Neural progenitor cell (in vitro differentiated cells): ENCODE results near the gene APOBEC3A. TPM values are rescaled to one million over a fixed set of nuclear protein-coding genes. Genes with fewer than 3 reads are reported as not detected.

ENCODE experiments used
- DNase-seq: peaks from one replicate; pipeline ENCODE4 v3.0.0-alpha.2; 2016; ENCODE audit warnings: low spot score
- H2AFZ ChIP-seq: fragments of 200-600 bp; sonication (generic); replicated peaks from 2 replicates; pipeline ENCODE4 v1.6.1; 2016; ENCODE audit warnings: antibody characterized with exemption
- H3F3A ChIP-seq: fragments of 200-600 bp; sonication (generic); 2 replicates; pipeline ENCODE4 v1.6.1; 2016; ENCODE audit warnings: antibody characterized with exemption, low read depth
- H3K27ac ChIP-seq: fragments of 200-600 bp; sonication (generic); 2 replicates; pipeline ENCODE4 v1.5.1; 2016; ENCODE audit warnings: mild to moderate bottlenecking
- H3K27me3 ChIP-seq: fragments of 200-600 bp; sonication (generic); 2 replicates; pipeline ENCODE4 v1.6.1; 2016; ENCODE audit warnings: mild to moderate bottlenecking, moderate library complexity
- H3K36me3 ChIP-seq: fragments of 200-600 bp; sonication (generic); 2 replicates; pipeline ENCODE4 v1.5.1; 2016
- H3K4me1 ChIP-seq: fragments of 200-600 bp; sonication (generic); 2 replicates; pipeline ENCODE4 v1.6.1; 2016; ENCODE audit warnings: mixed run types
- H3K4me2 ChIP-seq: fragments of 200-600 bp; sonication (generic); 2 replicates; pipeline ENCODE4 v1.6.1; 2016
- H3K4me3 ChIP-seq: fragments of 200-600 bp; sonication (generic); 2 replicates; pipeline ENCODE4 v1.5.1; 2016
- H3K79me2 ChIP-seq: fragments of 200-600 bp; sonication (generic); 2 replicates; pipeline ENCODE4 v1.6.1; 2016; ENCODE audit warnings: low read depth
- H3K9ac ChIP-seq: fragments of 200-600 bp; sonication (generic); 2 replicates; pipeline ENCODE4 v1.6.1; 2016
- H3K9me3 ChIP-seq: fragments of 200-600 bp; sonication (generic); 2 replicates; pipeline ENCODE4 v1.5.1; 2016; ENCODE audit warnings: low read depth
- H4K20me1 ChIP-seq: fragments of 200-600 bp; sonication (generic); 2 replicates; pipeline ENCODE4 v1.6.1; 2016; ENCODE audit warnings: low read depth
- H3K27ac Mint-ChIP-seq: 3 replicates; pipeline ENCODE4 v1.8.0; 2021; ENCODE audit warnings: mixed read lengths
- H3K27me3 Mint-ChIP-seq: 2 replicates; pipeline ENCODE4 v1.8.0; 2022; ENCODE audit warnings: low read depth, mild to moderate bottlenecking, inconsistent platforms, moderate library complexity, mixed read lengths; ENCODE audit not compliant: insufficient read depth
- H3K36me3 Mint-ChIP-seq: 3 replicates; pipeline ENCODE4 v1.8.0; 2021; ENCODE audit warnings: mixed read lengths
- H3K4me1 Mint-ChIP-seq: 3 replicates; pipeline ENCODE4 v1.8.0; 2021; ENCODE audit warnings: mixed read lengths
- H3K4me3 Mint-ChIP-seq: 3 replicates; pipeline ENCODE4 v1.8.0; 2021; ENCODE audit warnings: mild to moderate bottlenecking, moderate library complexity, mixed read lengths
- H3K9me3 Mint-ChIP-seq: 3 replicates; pipeline ENCODE4 v1.8.0; 2020; ENCODE audit warnings: mixed read lengths
- CTCF ChIP-seq: fragments of 200-600 bp; sonication (generic); IDR thresholded peaks from 2 replicates; pipeline ENCODE4 v1.5.1; 2017; ENCODE audit warnings: antibody characterized with exemption, mild to moderate bottlenecking
- EZH2 ChIP-seq: fragments of 200-600 bp; sonication (generic); IDR thresholded peaks from 2 replicates; pipeline ENCODE4 v1.6.1; 2017; ENCODE audit warnings: antibody characterized with exemption, mild to moderate bottlenecking, moderate library complexity
- EZH2phosphoT487 ChIP-seq: fragments of 200-600 bp; sonication (generic); IDR thresholded peaks from 2 replicates; pipeline ENCODE4 v1.6.1; 2017; ENCODE audit warnings: antibody characterized with exemption
- total RNA-seq: library from RNA; depleted of rRNA; stranded (reverse); fragments of >200 nt; gene quantifications from 2 replicates; pipeline ENCODE4 v1.2.3, GENCODE V29; 2015; ENCODE audit warnings: low replicate concordance

The APOBEC3A gene
- total RNA-seq, 1 donor from 2014 or later = not detected

- Histone ChIP-seq H3K27ac (no peak overlapping the region), H3F3A (peaks cover 5% of the 10 kb centered on the region), H3K9ac (no peak overlapping the region), H3K4me2 (peak overlapping the region; percentile 72), H3K36me3 (no peaks in the 10 kb centered on the region), H3K79me2 (no peaks in the 10 kb centered on the region), H3K4me1 (no peaks in the 10 kb centered on the region), H3K4me3 (peak overlapping the region; percentile 37), H3K9me3 (no peaks in the 10 kb centered on the region), H4K20me1 (no peaks in the 10 kb centered on the region), H3K27me3 (peaks cover 26% of the 10 kb centered on the region), H2AFZ (peak overlapping the region; percentile 27)
- Mint-ChIP-seq H3K4me3 (peak overlapping the region; percentile 72), H3K27me3 (peaks cover 6% of the 10 kb centered on the region), H3K27ac (no peak overlapping the region), H3K4me1 (peaks cover 14% of the 10 kb centered on the region), H3K9me3 (peaks cover 2% of the 10 kb centered on the region), H3K36me3 (no peaks in the 10 kb centered on the region)
- peak; percentile 89 for DNase-seq
- TF ChIP-seq EZH2phosphoT487 (no peak), CTCF (peak; percentile 77), EZH2 (no peak)
These were observed 30.2 kb upstream of the APOBEC3A start for GRCh38 chr22:38927033-38927781.

- Histone ChIP-seq H3K79me2 (no peaks in the 10 kb centered on the region), H3K36me3 (no peaks in the 10 kb centered on the region), H2AFZ (no peak overlapping the region), H3K4me1 (no peaks in the 10 kb centered on the region), H3K9me3 (no peaks in the 10 kb centered on the region), H3K27ac (no peak overlapping the region), H3F3A (peaks cover 5% of the 10 kb centered on the region), H4K20me1 (no peaks in the 10 kb centered on the region), H3K4me3 (no peak overlapping the region), H3K9ac (no peak overlapping the region), H3K4me2 (no peak overlapping the region), H3K27me3 (peaks cover 15% of the 10 kb centered on the region)
- Mint-ChIP-seq H3K27me3 (peaks cover 4% of the 10 kb centered on the region), H3K9me3 (peaks cover 8% of the 10 kb centered on the region), H3K4me3 (no peak overlapping the region), H3K4me1 (peaks cover 5% of the 10 kb centered on the region), H3K27ac (no peak overlapping the region), H3K36me3 (no peaks in the 10 kb centered on the region)
- TF ChIP-seq CTCF (no peak), EZH2phosphoT487 (no peak), EZH2 (no peak)
- DNase-seq = no peak
These were observed 26.9 kb upstream of the APOBEC3A start for GRCh38 chr22:38930512-38930911.

GRCh38 chr22:38935023-38935422, 22.4 kb upstream of the APOBEC3A start:
- no peak for DNase-seq
- Histone ChIP-seq H3K9me3 (no peaks in the 10 kb centered on the region), H3K9ac (no peak overlapping the region), H3K4me2 (no peak overlapping the region), H3K4me1 (no peaks in the 10 kb centered on the region), H3K27me3 (no peaks in the 10 kb centered on the region), H4K20me1 (no peaks in the 10 kb centered on the region), H3K79me2 (no peaks in the 10 kb centered on the region), H3F3A (no peaks in the 10 kb centered on the region), H3K27ac (no peak overlapping the region), H3K4me3 (no peak overlapping the region), H2AFZ (no peak overlapping the region), H3K36me3 (no peaks in the 10 kb centered on the region)
- TF ChIP-seq CTCF (no peak), EZH2 (no peak), EZH2phosphoT487 (no peak)
- H3K9me3 Mint-ChIP-seq = peaks cover 8% of the 10 kb centered on the region
- no peak overlapping the region for H3K4me3 Mint-ChIP-seq
- peaks cover 5% of the 10 kb centered on the region for H3K27me3 Mint-ChIP-seq
- no peak overlapping the region for H3K27ac Mint-ChIP-seq
- peaks cover 2% of the 10 kb centered on the region for H3K4me1 Mint-ChIP-seq
- no peaks in the 10 kb centered on the region for H3K36me3 Mint-ChIP-seq
